Fibroblast of peridontal ligament (primary cell): ENCODE data around the gene SEMA5A.

Source experiments
- DNase-seq: peaks from one replicate; pipeline ENCODE4 v3.0.0-alpha.2; 2010; ENCODE audit errors: extremely low read depth

Gene SEMA5A

DNA sequence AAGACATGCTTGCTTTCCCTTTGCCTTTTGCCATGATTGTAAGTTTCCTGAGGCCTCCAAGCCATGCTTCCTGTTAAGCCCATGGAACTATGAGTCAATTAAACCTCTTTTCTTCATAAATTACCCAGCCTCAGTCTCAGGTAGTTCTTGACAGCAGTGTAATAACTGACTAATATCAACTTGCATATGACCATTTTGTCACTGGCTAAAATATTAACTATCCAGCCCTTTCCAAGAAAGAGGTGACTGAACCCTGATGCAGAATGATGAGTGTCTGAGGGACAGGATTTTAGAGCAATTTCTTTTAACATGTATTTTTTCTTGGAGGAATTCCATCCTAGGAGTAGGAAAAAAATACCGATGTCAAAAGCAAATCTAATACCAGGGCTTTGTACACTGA is 266.1 kb downstream of the SEMA5A start:
- no peak for DNase-seq

GRCh38 chr5:9278921-9279603 is 266.8 kb downstream of the SEMA5A start:
- DNase-seq: no peak

DNA sequence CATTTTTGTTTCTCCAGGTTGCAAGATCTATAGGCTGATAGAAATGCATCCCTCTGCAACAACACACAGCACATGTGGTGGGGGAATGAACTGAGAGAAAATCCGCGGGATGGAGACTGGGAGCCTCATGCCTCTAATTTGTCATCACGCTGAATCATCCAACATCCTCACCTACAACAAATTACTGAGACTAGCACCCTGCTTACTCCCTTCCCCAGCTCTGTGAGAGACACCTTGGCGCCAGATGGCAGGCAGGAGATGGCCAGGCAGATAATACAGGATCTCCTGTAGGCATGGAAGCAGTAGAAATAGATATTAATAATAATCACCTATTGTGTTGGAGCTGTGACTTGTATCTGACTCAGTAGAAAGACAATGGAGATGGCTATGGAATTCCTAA is 276.9 kb downstream of the SEMA5A start:
- DNase-seq: no peak

DNA sequence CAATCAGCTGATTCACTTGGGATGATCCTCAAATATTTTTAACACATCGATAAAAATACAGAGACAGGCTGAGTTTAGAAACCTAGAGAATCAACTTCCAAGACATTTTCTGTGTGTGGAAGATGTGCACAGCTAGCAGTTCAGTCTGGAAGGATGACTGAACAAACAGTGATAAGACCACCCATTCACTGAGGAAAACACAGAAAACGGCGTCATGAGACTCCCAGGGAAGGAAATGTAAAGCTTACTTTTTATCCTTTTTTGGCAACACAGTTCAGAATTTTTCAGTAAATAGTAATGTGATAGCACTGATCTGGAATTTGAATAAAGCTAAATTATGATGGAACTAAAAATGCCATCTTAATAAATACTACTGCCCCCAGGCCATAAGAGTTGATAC is 277.6 kb downstream of the SEMA5A start:
- no peak for DNase-seq

- peak; percentile 94 for DNase-seq
Measured at GRCh38 chr5:9265441-9266287, 280.2 kb downstream of the SEMA5A start.

- no peak for DNase-seq
Measured at GRCh38 chr5:9264301-9264700, 281.6 kb downstream of the SEMA5A start.

- peak; percentile 52 for DNase-seq
Measured at GRCh38 chr5:9263656-9264055, 282.2 kb downstream of the SEMA5A start.

DNA sequence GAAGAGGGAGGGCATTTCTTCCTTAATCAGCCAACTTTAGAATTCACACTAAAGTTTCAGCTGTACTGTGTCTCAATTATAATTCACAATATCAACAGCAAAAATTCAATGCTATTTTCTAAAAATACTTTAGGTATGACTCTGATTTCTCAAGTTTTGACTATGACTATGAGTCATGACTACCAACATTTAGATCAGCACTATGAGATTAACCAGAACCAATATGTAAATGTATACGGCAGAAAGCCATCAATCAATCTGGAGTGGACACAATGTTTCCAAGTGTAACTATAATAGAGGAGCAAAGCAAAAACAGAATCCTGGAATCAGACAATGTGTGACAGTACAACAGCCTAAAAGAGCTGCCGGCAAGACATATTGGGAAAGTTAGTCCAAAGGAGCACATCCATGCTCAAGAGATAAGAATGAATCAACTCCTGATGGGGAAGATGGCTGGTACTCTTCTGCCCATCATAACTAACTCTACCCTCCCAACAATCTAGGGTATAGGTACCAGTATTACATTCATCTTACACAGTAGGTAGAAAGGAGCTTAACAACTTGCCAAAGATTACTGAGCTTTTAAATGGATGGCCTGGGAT is 294.4 kb downstream of the SEMA5A start:
- DNase-seq: peak; percentile 57

DNA sequence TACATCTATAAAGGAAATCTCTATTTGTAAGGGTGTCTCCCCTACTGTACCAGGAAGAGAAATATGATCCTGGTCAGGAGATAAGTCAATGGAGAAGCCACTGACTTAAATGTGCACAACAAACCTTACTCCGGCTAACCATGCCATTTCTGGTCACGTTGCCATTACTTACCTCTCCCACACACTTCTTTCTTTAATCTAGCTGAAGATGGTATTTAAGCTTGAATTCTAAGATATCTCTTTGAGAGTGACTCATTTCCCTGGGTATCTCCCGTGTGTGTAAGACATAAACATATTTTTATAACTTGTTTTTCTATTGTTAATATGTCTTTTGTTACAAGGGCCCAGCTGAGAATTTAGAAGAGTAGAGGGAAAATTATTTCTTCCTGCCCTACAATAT is 296.6 kb downstream of the SEMA5A start:
- DNase-seq: no peak

GRCh38 chr5:9245071-9245470 is 300.8 kb downstream of the SEMA5A start:
- no peak for DNase-seq

DNA sequence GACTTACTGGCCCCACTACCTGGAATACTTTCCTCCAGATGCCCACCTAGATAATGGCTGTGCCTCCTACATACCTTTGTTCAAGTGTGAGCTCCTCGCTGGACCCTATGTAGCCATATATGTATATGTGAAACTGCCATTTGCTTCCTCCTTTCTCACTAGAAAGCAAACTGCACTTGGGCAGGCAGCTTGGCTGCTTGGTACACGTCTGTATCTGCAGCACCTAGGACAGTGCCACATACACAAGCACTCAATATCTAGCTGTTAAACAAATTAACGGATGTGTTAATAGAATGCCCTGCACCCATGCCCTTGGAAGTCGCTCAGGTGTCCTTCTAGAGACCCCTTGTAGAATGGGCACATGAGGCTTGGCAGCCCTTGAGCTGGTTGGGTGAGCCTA is 301.5 kb downstream of the SEMA5A start:
- no peak for DNase-seq

GRCh38 chr5:9241479-9242305 is 304.2 kb downstream of the SEMA5A start:
- DNase-seq: no peak

- no peak for DNase-seq
Measured at GRCh38 chr5:9240431-9240830, 305.4 kb downstream of the SEMA5A start.

- peak; percentile 64 for DNase-seq
Measured at GRCh38 chr5:9239626-9240025, 306.2 kb downstream of the SEMA5A start.

GRCh38 chr5:9239071-9239470 is 306.8 kb downstream of the SEMA5A start:
- DNase-seq: peak; percentile 47

DNA sequence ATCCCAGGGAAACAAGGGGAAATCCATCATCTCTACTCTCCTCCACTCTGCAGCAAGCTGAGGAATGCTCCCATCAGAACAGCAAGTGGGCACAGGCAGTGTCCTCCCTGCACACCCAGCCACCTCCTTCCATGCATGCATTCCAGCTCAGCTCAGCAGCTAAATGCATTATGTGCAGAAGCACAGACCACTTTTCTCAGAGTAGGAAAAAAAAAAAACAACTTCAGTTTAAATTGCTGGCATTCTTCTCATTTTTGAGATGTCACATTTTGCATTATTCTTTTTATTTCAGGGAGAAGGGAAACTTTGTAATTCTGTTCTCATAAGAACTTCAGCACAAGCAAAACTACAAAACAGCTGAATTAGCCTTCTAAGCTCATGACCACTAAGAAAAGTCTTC is 312.2 kb downstream of the SEMA5A start:
- DNase-seq: peak; percentile 49

GRCh38 chr5:9233035-9233434 is 312.8 kb downstream of the SEMA5A start:
- DNase-seq: no peak

- DNase-seq: no peak
Measured at GRCh38 chr5:9231842-9232241, 314.0 kb downstream of the SEMA5A start.

GRCh38 chr5:9230355-9230754 is 315.5 kb downstream of the SEMA5A start:
- DNase-seq: no peak

GRCh38 chr5:9226016-9226536 is 319.8 kb downstream of the SEMA5A start:
- DNase-seq: peak; percentile 33

DNA sequence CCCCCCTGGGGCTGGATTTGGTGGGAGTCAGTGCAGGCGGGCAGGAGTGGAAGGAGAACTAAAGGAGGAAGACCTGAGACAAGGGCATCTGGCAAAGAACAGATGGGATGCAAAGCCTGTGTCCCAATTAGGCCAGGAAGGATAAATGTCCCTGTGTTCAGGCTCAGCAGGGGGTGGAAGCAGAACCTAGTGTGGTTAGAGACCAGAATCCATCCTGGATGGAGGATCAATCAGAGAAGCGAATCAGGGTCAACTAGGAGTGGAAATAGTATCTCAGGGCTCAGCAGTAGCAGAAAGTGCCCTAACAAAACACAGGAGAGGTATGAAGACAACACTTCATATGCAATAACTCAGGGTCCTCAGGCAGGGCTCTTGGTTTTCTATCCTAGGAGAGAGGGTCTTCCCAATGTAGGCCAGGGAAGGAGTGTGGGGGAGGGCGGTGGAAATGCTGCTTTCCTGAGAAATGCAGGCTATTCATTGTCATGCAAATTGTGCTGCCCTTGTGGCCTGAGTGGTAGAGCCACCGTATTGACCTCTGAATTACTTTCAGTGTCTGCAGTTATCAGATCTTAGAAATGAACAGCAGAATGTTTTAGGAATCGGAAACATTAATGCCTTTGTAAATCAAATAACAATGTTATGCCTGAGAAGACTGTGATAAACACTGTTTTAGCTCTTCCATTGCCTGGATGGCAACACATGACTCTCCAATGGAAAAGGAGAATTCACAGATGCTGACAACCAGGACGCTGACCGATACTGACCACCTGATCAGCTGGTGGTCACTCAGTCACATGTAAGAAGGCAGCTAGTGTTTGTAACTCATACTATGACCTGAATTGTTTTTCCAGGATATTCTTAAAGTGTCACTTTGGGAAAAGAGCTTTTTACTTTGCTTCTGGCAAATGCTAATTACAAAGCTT is 323.6 kb downstream of the SEMA5A start:
- DNase-seq: no peak
